Caco-2 (cell line): ENCODE data around the gene IGFBP1. TPM values are rescaled to one million over a fixed set of nuclear protein-coding genes. Genes with fewer than 3 reads are reported as not detected.

Source experiments
- BruUV-seq: library from RNA; stranded (reverse); fragments of 400-500 nt; replicated peaks from 2 replicates; lab custom pipeline; 2021; lab: Mats Ljungman, UMichigan
- CTCF ChIA-PET: fragments of 300-600 bp; sonication (Branson Sonifier 250); formaldehyde crosslinking; loops from one replicate; lab custom pipeline; 2022; ENCODE audit warnings: antibody characterized with exemption; lab: Charles Lee
- POLR2A ChIA-PET: fragments of 300-600 bp; sonication (Branson Sonifier 250); formaldehyde crosslinking; loops from one replicate; lab custom pipeline; 2022; ENCODE audit warnings: antibody characterized with exemption; lab: Charles Lee
- DNase-seq, 2 experiments: peaks; one replicate each; pipeline versions ENCODE4 v3.0.0 to v3.0.0-alpha.2; 2020 to 2022
- H3K27me3 ChIP-seq: replicated peaks from 2 replicates; pipeline ENCODE4 v1.6.0; 2011; ENCODE audit warnings: low read length; ENCODE audit not compliant: control insufficient read depth, insufficient read depth
- H3K36me3 ChIP-seq: 2 replicates; pipeline ENCODE4 v1.5.1; 2011; ENCODE audit warnings: low read length; ENCODE audit not compliant: control insufficient read depth, insufficient read depth
- H3K4me1 ChIP-seq: fragments of 250-450 bp; sonication (Bioruptor Pico); 2 replicates; pipeline ENCODE4 v1.5.1; 2020; ENCODE audit warnings: mild to moderate bottlenecking
- H3K4me3 ChIP-seq: 2 replicates; pipeline ENCODE4 v1.5.1; 2011; ENCODE audit warnings: low read depth, mild to moderate bottlenecking, control low read depth, low read length
- H3K9me3 ChIP-seq: fragments of 250-450 bp; sonication (Bioruptor Pico); 2 replicates; pipeline ENCODE4 v1.5.1; 2020; ENCODE audit warnings: mild to moderate bottlenecking, moderate library complexity
- H3K27ac Mint-ChIP-seq: one replicate; pipeline ENCODE4 v1.8.0; 2022; ENCODE audit warnings: mixed read lengths; ENCODE audit not compliant: unreplicated experiment
- H3K27me3 Mint-ChIP-seq: one replicate; pipeline ENCODE4 v1.8.0; 2022; ENCODE audit warnings: mixed read lengths; ENCODE audit not compliant: insufficient read depth, unreplicated experiment
- H3K36me3 Mint-ChIP-seq: one replicate; pipeline ENCODE4 v1.8.0; 2022; ENCODE audit warnings: mild to moderate bottlenecking, mixed read lengths; ENCODE audit not compliant: insufficient read depth, unreplicated experiment
- H3K4me1 Mint-ChIP-seq: one replicate; pipeline ENCODE4 v1.8.0; 2022; ENCODE audit warnings: low read depth, mixed read lengths; ENCODE audit not compliant: unreplicated experiment
- H3K4me3 Mint-ChIP-seq: one replicate; pipeline ENCODE4 v1.8.0; 2022; ENCODE audit warnings: mild to moderate bottlenecking, moderate library complexity, mixed read lengths; ENCODE audit not compliant: unreplicated experiment
- H3K9me3 Mint-ChIP-seq: one replicate; pipeline ENCODE4 v1.8.0; 2022; ENCODE audit warnings: mixed read lengths; ENCODE audit not compliant: unreplicated experiment
- intact Hi-C: fragments of 100-400 bp; cut with micrococcal nuclease; formaldehyde crosslinking; loops from one replicate; pipeline ENCODE4 v1.10.0; 2022; ENCODE audit not compliant: unreplicated experiment
- total RNA-seq: library from RNA; stranded (reverse); gene quantifications from 2 replicates; pipeline ENCODE4 v1.2.3, GENCODE V29; 2022
- TF ChIP-seq, protein P1 (sequence below), 2 experiments: fragments of 200-600 bp in 1 of 2; IDR thresholded peaks; 1 replicate in 1 of 2; 2 replicates in 1 of 2; pipeline versions ENCODE4 v1.5.1 to v1.8.0; 2011 to 2022; ENCODE audit warnings: antibody characterized with exemption in 1 of 2, control low read depth in 1 of 2, inconsistent platforms in 1 of 2, low read depth in 1 of 2, low read length in 1 of 2, mild to moderate bottlenecking in 1 of 2, moderate library complexity in 1 of 2; ENCODE audit not compliant: insufficient read depth in 1 of 2, severe bottlenecking in 1 of 2, unreplicated experiment in 1 of 2

IGFBP1 gene
- total RNA-seq, 1 experiment from 2014 or later: not detected

DNA sequence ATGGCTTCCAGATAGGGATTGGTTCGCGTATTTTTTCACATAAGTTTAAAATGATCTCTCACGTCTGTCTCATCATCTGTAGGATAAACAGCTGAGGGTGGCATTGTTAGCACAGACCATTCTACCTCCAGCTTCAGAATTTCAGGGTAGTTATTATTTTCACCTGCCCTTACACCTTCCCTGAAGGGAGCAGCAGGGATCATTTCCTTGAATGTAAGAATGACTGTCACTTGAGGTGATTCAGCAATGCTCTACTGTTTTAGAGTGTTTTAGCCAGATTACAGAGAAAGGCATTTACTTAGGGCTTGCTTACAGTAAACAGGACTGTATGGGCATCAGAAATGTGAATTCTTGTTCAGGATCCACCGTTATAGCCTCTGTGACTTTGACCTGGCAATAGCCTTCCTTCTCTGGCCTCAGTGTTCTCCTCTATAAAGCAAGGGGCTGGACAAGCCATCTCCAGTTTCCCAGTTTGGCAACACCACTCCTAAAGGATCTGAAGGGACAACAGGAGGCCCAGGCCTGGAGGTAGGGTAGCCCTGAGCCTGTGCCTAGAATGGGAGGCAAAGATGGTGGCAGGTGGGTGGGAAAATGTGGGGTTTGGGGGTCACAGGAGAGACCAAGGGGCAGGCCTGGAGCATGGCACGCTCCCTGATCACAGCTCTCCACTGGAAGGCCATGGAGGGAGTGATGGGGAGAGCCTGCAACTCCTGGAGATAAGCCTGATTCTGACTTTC, 1.2 kb upstream of the IGFBP1 start:
- intact Hi-C loops: no loop called here
- H3K9me3 Mint-ChIP-seq: no peaks in the 10 kb centered on the region
- TF ChIP-seq, protein P1, sequence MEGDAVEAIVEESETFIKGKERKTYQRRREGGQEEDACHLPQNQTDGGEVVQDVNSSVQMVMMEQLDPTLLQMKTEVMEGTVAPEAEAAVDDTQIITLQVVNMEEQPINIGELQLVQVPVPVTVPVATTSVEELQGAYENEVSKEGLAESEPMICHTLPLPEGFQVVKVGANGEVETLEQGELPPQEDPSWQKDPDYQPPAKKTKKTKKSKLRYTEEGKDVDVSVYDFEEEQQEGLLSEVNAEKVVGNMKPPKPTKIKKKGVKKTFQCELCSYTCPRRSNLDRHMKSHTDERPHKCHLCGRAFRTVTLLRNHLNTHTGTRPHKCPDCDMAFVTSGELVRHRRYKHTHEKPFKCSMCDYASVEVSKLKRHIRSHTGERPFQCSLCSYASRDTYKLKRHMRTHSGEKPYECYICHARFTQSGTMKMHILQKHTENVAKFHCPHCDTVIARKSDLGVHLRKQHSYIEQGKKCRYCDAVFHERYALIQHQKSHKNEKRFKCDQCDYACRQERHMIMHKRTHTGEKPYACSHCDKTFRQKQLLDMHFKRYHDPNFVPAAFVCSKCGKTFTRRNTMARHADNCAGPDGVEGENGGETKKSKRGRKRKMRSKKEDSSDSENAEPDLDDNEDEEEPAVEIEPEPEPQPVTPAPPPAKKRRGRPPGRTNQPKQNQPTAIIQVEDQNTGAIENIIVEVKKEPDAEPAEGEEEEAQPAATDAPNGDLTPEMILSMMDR (IDR thresholded peaks at IDR 0.05; ENCODE audit: insufficient read depth in 1 of 2, low read depth in 1 of 2, low read length in 1 of 2, severe bottlenecking in 1 of 2, unreplicated experiment in 1 of 2): no peak
- no peak overlapping the region for H3K4me3 ChIP-seq
- ChIA-PET CTCF (no interaction called here), POLR2A (no interaction called here)
- no peaks in the 10 kb centered on the region for H3K36me3 ChIP-seq
- H3K4me1 ChIP-seq: no peaks in the 10 kb centered on the region
- peaks cover 31% of the 10 kb centered on the region for H3K27me3 Mint-ChIP-seq
- BruUV-seq: no TSS peak
- no peak for DNase-seq
- H3K4me1 Mint-ChIP-seq: no peaks in the 10 kb centered on the region
- no peak overlapping the region for H3K27ac Mint-ChIP-seq
- no peaks in the 10 kb centered on the region for H3K36me3 Mint-ChIP-seq
- H3K4me3 Mint-ChIP-seq: no peak overlapping the region
- no peaks in the 10 kb centered on the region; the same call in 1 of the 2 replicates for H3K27me3 ChIP-seq
- H3K9me3 ChIP-seq: no peaks in the 10 kb centered on the region

DNA sequence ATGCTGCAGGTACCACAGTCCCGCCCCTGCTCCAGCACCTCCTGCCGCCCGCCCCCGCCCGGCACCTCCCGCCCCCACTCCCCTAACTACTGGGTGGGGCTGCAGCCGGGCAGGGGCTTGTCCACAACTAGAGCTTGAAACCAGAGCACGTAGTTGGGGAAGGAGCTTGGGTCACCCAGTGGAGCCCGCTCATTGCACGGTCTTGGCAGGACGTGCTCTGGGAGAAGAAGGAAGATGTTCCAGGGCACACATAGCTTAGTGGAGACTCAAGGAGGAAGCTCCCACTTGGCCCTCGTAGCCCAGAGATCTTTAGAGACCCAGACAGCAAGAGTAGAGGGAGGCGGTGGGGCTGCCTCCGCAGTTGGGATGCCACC, 692 bp downstream of the IGFBP1 start:
- intact Hi-C loops: no loop called here
- DNase-seq: no peak
- TF ChIP-seq, protein P1 (IDR thresholded peaks at IDR 0.05; ENCODE audit: insufficient read depth in 1 of 2, low read depth in 1 of 2, low read length in 1 of 2, severe bottlenecking in 1 of 2, unreplicated experiment in 1 of 2): no peak
- no TSS peak for BruUV-seq
- ChIA-PET CTCF (interaction anchor here (0.7 kb wide), 1 partner anchor 226 kb away, joined by 3 read pairs; no protein-coding TSS in a partner anchor), POLR2A (no interaction called here)
- H3K27ac Mint-ChIP-seq: no peak overlapping the region
- H3K4me1 Mint-ChIP-seq: no peaks in the 10 kb centered on the region
- Histone ChIP-seq H3K4me3 (no peak overlapping the region; the same call in 1 of the 2 replicates), H3K4me1 (no peaks in the 10 kb centered on the region), H3K36me3 (no peaks in the 10 kb centered on the region), H3K27me3 (no peaks in the 10 kb centered on the region; the same call in 1 of the 2 replicates), H3K9me3 (no peaks in the 10 kb centered on the region)
- peak overlapping the region; percentile 55 for H3K4me3 Mint-ChIP-seq
- no peaks in the 10 kb centered on the region for H3K9me3 Mint-ChIP-seq
- H3K27me3 Mint-ChIP-seq: peaks cover 29% of the 10 kb centered on the region
- H3K36me3 Mint-ChIP-seq: no peaks in the 10 kb centered on the region

DNA sequence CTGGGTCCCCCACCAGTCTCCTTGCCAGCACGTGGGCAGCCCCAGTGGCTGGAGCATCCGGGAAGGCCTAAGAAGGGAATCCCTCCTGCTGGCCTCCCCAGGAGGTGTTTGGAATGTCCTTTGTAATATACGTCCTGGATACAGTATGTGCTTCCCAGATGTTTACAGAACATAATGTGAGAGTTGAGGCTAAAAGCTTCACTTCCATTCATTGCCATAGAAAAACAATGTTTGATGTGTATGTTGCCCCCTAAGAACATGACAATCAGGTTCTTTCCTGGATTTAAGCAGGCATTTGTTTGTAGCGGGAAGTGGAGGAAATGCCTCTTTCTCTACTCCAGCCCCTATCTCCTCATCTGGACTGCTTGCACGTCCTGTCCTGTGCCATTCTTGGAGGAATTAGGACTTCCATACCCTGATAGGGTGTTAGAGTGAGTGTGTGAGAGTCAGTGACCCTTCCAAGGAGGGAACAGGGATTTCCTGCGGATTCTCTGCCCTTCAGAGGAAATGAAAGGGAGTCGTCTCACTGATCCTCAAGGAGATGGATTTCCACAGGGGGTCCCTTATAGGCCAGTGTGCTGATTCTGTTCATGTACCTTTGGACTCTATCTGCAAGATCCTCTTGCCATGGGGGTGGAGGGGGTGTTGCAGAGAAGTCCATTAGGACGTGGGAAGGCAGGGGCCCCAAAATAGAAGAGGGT, 1.2 kb downstream of the IGFBP1 start:
- Mint-ChIP-seq H3K27ac (no peak overlapping the region), H3K27me3 (peaks cover 31% of the 10 kb centered on the region), H3K9me3 (no peaks in the 10 kb centered on the region), H3K4me1 (no peaks in the 10 kb centered on the region), H3K36me3 (no peaks in the 10 kb centered on the region), H3K4me3 (no peak overlapping the region)
- Histone ChIP-seq H3K4me3 (no peak overlapping the region), H3K9me3 (no peaks in the 10 kb centered on the region), H3K4me1 (no peaks in the 10 kb centered on the region), H3K27me3 (no peaks in the 10 kb centered on the region; the same call in 1 of the 2 replicates), H3K36me3 (no peaks in the 10 kb centered on the region)
- no TSS peak for BruUV-seq
- intact Hi-C loops: loop anchor here (2.0 kb wide), 1 partner anchor 1291 kb away; no protein-coding TSS in a partner anchor
- CTCF ChIA-PET: interaction anchor here (0.7 kb wide), 1 partner anchor 226 kb away, joined by 3 read pairs; no protein-coding TSS in a partner anchor
- TF ChIP-seq, protein P1 (IDR thresholded peaks at IDR 0.05; ENCODE audit: insufficient read depth in 1 of 2, low read depth in 1 of 2, low read length in 1 of 2, severe bottlenecking in 1 of 2, unreplicated experiment in 1 of 2): no peak
- POLR2A ChIA-PET: no interaction called here
- no peak for DNase-seq
